GM12878 (cell line): ENCODE results near the gene PLEKHG4B. TPM values are rescaled to one million over a fixed set of nuclear protein-coding genes. Genes with fewer than 3 reads are reported as not detected.

Experiments used
- ATAC-seq: fragments of 200-7000 bp; cut with Tn5 transposase; 3 replicates; pipeline ENCODE4 v1.9.1; 2020; ENCODE audit warnings: mild to moderate bottlenecking, moderate library complexity
- BruUV-seq: library from RNA; stranded (reverse); fragments of 400-500 nt; replicated peaks from 2 replicates; lab custom pipeline; 2021; lab: Mats Ljungman, UMichigan
- CTCF ChIA-PET: fragments of 300-600 bp; sonication (Branson Sonifier 250); formaldehyde crosslinking; extraction: SDS; loops from one replicate; lab custom pipeline; 2021; ENCODE audit warnings: inconsistent platforms; lab: Yijun Ruan, JAX
- POLR2A ChIA-PET: fragments of 350-600 bp; formaldehyde crosslinking; extraction: SDS; loops from one replicate; lab custom pipeline; 2021; ENCODE audit warnings: inconsistent platforms; lab: Charles Lee
- RAD21 ChIA-PET: fragments of 300-600 bp; sonication (Branson Sonifier 250); formaldehyde crosslinking; loops from one replicate; lab custom pipeline; 2023; ENCODE audit warnings: antibody characterized with exemption; ENCODE audit not compliant: unreplicated experiment; lab: Charles Lee
- SMC1A ChIA-PET: fragments of 300-600 bp; sonication (Branson Sonifier 250); formaldehyde crosslinking; loops from one replicate; lab custom pipeline; 2023; ENCODE audit not compliant: unreplicated experiment, uncharacterized antibody; lab: Charles Lee
- DNase-seq: peaks from one replicate; pipeline ENCODE4 v3.0.0-alpha.2; 2011; ENCODE audit warnings: low read depth, low spot score
- FAIRE-seq: peaks from 3 replicates; lab custom pipeline; 2011; peaks lifted over from hg19 to GRCh38; lab: Jason Lieb, UNC
- H2AFZ ChIP-seq: 2 replicates; pipeline ENCODE4 v1.6.0; 2011; ENCODE audit warnings: low read depth, low read length, control low read depth; ENCODE audit not compliant: control insufficient read depth
- H3K27ac ChIP-seq: 2 replicates; pipeline ENCODE4 v1.5.1; 2011; ENCODE audit warnings: control low read depth; ENCODE audit not compliant: control insufficient read depth, insufficient read depth
- H3K27me3 ChIP-seq, 2 experiments: replicated peaks in 1 of 2; 2 replicates each; pipeline versions ENCODE4 v1.6.0 to v1.6.1; 2011; ENCODE audit warnings: low read length in 1 of 2; ENCODE audit not compliant: control insufficient read depth in 2 of 2, insufficient read depth in 2 of 2
- H3K36me3 ChIP-seq, 2 experiments: 2 replicates each; pipeline ENCODE4 v1.5.1; 2011; ENCODE audit warnings: low read length in 1 of 2; ENCODE audit not compliant: control insufficient read depth in 2 of 2, insufficient read depth in 2 of 2
- H3K4me1 ChIP-seq: 2 replicates; pipeline ENCODE4 v1.6.1; 2011; ENCODE audit warnings: mild to moderate bottlenecking, low read length, moderate library complexity, mixed read lengths; ENCODE audit not compliant: control insufficient read depth, insufficient read depth
- H3K4me2 ChIP-seq: 2 replicates; pipeline ENCODE4 v1.6.0; 2011; ENCODE audit warnings: control low read depth; ENCODE audit not compliant: control insufficient read depth, insufficient read depth
- H3K4me3 ChIP-seq: fragments of 200-600 bp; sonication (generic); 2 replicates; pipeline ENCODE4 v1.5.1; 2016
- H3K79me2 ChIP-seq: 2 replicates; pipeline ENCODE4 v1.6.0; 2011; ENCODE audit warnings: low read length; ENCODE audit not compliant: control insufficient read depth, insufficient read depth
- H3K9ac ChIP-seq: 2 replicates; pipeline ENCODE4 v1.8.0; 2011; ENCODE audit warnings: low read length, control low read depth, mixed read lengths; ENCODE audit not compliant: control insufficient read depth, insufficient read depth
- H3K9me3 ChIP-seq: replicated peaks from 3 replicates; pipeline ENCODE4 v1.5.1; 2011; ENCODE audit warnings: mild to moderate bottlenecking, low read length; ENCODE audit not compliant: control insufficient read depth, insufficient read depth
- H4K20me1 ChIP-seq: 2 replicates; pipeline ENCODE4 v1.6.0; 2011; ENCODE audit not compliant: control insufficient read depth, insufficient read depth
- BMI1 ChIP-seq: fragments of 450-650 bp; IDR thresholded peaks from 2 replicates; pipeline ENCODE4 v1.6.1; 2016; ENCODE audit warnings: mild to moderate bottlenecking, moderate library complexity, borderline replicate concordance
- CBX3 ChIP-seq: fragments of 200-600 bp; sonication (generic); IDR thresholded peaks from 2 replicates; pipeline ENCODE4 v1.6.1; 2016; ENCODE audit warnings: low read depth, borderline replicate concordance
- FOXM1 ChIP-seq: IDR thresholded peaks from 2 replicates; pipeline ENCODE4 v1.6.1; 2012; ENCODE audit warnings: low read depth, mild to moderate bottlenecking, inconsistent platforms, low read length, moderate library complexity
- POLR2A ChIP-seq: IDR thresholded peaks from 2 replicates; pipeline ENCODE4 v1.6.1; 2011; ENCODE audit warnings: low read depth, mild to moderate bottlenecking, low read length
- RELA ChIP-seq: fragments of 450-650 bp; IDR thresholded peaks from 2 replicates; pipeline ENCODE4 v1.8.0; 2014; ENCODE audit warnings: borderline replicate concordance; ENCODE audit not compliant: partially characterized antibody
- RUNX3 ChIP-seq: IDR thresholded peaks from 2 replicates; pipeline ENCODE4 v1.6.1; 2012; ENCODE audit warnings: low read length, inconsistent platforms
- SREBF2 ChIP-seq: IDR thresholded peaks from 2 replicates; pipeline ENCODE4 v1.6.1; 2012; ENCODE audit warnings: mild to moderate bottlenecking, low read length
- TCF3 ChIP-seq: IDR thresholded peaks from 2 replicates; pipeline ENCODE4 v1.6.1; 2012; ENCODE audit warnings: low read depth, mild to moderate bottlenecking, low read length, borderline replicate concordance; ENCODE audit not compliant: insufficient read depth
- YBX1 ChIP-seq: fragments of 450-650 bp; IDR thresholded peaks from 2 replicates; pipeline ENCODE4 v1.6.1; 2016; ENCODE audit warnings: antibody characterized with exemption
- in situ Hi-C: fragments of 300-500 bp; cut with MboI; formaldehyde crosslinking; loops from 9 replicates; pipeline ENCODE4 v1.14.3; 2018; ENCODE audit warnings: mixed read lengths
- intact Hi-C: fragments of 100-400 bp; cut with micrococcal nuclease; formaldehyde crosslinking; loops from one replicate; pipeline ENCODE4 v1.14.2; 2022; ENCODE audit not compliant: unreplicated experiment
- polyA plus RNA-seq, 11 experiments: library from polyadenylated mRNA; depleted of rRNA in 4 of 11; unstranded in 6 of 11; stranded (reverse) in 5 of 11; fragments of >200 nt; fragmentation: Nextera tagmentation in 4 of 11; fragmentation: Illumina TruSeq in 1 of 11; extraction: Ambion mirVana in 4 of 11; extraction: Trizol in 1 of 11; gene quantifications; 1 replicate in 1 of 11; 2 replicates in 10 of 11; pipeline versions ENCODE4 v1.2.1 to v1.2.3, GENCODE V29; 2011 to 2016; ENCODE audit warnings: inconsistent platforms in 2 of 11, missing spikeins in 2 of 11, low read depth in 1 of 11
- total RNA-seq, 4 experiments: library from RNA; depleted of rRNA in 3 of 4; stranded (reverse); fragments of >200 nt in 3 of 4; fragmentation: Illumina TruSeq in 1 of 4; extraction: Trizol in 1 of 4; gene quantifications; 2 replicates each; pipeline versions ENCODE4 v1.2.1 to v1.2.3, GENCODE V29; 2013 to 2021
- TF ChIP-seq, protein P1 (sequence below): fragments of 450-650 bp; IDR thresholded peaks from 2 replicates; pipeline ENCODE4 v1.6.1; 2017; ENCODE audit warnings: mild to moderate bottlenecking, low read depth, inconsistent platforms; ENCODE audit not compliant: poor library complexity, severe bottlenecking
- TF ChIP-seq, protein P2 (sequence below): fragments of 450-650 bp; IDR thresholded peaks from 2 replicates; pipeline ENCODE4 v1.6.1; 2017; ENCODE audit warnings: low read depth, mild to moderate bottlenecking, moderate library complexity
- TF ChIP-seq, protein P3 (sequence below): fragments of 450-650 bp; IDR thresholded peaks from 2 replicates; pipeline ENCODE4 v1.6.1; 2017; ENCODE audit warnings: antibody characterized with exemption, mild to moderate bottlenecking, moderate library complexity
- TF ChIP-seq, protein P4 (sequence below): fragments of 450-650 bp; IDR thresholded peaks from 2 replicates; pipeline ENCODE4 v1.6.1; 2014; ENCODE audit warnings: mild to moderate bottlenecking

The PLEKHG4B gene
- total and polyA plus RNA-seq, 10 of the 15 experiments (the other 5 are each of a cell fraction or from before 2014, with no cell fraction given), result under 0.01 to 0.05 (median 0.01) TPM; not detected in 6

DNA sequence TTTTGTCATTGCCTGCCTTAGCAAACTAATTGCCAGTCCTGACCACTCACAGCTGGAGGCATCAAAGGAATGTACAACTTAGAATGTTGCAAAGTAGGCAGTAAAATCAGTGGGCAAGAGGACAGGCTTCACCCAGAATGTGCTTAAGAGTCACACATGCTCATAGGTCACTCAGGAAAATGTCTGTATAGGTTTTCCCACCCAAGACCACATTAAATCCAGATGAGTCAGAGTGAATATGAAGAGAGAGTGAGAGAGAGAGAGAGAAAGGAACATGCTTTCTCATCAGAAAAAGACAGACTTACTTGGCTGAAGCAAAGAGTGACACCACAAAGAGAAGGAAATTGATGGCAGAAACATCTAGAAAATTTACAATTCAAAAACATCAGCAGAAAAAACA lies 37.9 kb downstream of the PLEKHG4B start:
- no peak overlapping the region for H3K4me2 ChIP-seq
- ChIA-PET POLR2A (no interaction called here), CTCF (interaction anchor here (0.6 to 0.7 kb wide), 2 partner anchors 22 to 219 kb away, joined by 3 to 4 read pairs; no protein-coding TSS in a partner anchor)

More for the DNA sequence above, 37.9 kb downstream of the PLEKHG4B start:
- no peaks in the 10 kb centered on the region for H3K4me1 ChIP-seq
- no peak overlapping the region for H3K9ac ChIP-seq
- H2AFZ ChIP-seq, result no peak overlapping the region
- no TSS peak for BruUV-seq
- FAIRE-seq (no peak), DNase-seq (no peak), ATAC-seq (no peak)
- H3K4me3 ChIP-seq, result no peak overlapping the region
- H3K9me3 ChIP-seq, result no peaks in the 10 kb centered on the region; the same call in 2 of the 3 replicates
- no peaks in the 10 kb centered on the region for H3K27me3 ChIP-seq
- ChIA-PET RAD21 (no interaction called here), SMC1A (no interaction called here)
- no peaks in the 10 kb centered on the region for H4K20me1 ChIP-seq
- H3K27ac ChIP-seq, result no peak overlapping the region
- intact Hi-C loops, result no loop called here
- H3K79me2 ChIP-seq, result no peaks in the 10 kb centered on the region
- H3K36me3 ChIP-seq, result no peaks in the 10 kb centered on the region
- in situ Hi-C loops, result no loop called here
- TF ChIP-seq, protein P1, sequence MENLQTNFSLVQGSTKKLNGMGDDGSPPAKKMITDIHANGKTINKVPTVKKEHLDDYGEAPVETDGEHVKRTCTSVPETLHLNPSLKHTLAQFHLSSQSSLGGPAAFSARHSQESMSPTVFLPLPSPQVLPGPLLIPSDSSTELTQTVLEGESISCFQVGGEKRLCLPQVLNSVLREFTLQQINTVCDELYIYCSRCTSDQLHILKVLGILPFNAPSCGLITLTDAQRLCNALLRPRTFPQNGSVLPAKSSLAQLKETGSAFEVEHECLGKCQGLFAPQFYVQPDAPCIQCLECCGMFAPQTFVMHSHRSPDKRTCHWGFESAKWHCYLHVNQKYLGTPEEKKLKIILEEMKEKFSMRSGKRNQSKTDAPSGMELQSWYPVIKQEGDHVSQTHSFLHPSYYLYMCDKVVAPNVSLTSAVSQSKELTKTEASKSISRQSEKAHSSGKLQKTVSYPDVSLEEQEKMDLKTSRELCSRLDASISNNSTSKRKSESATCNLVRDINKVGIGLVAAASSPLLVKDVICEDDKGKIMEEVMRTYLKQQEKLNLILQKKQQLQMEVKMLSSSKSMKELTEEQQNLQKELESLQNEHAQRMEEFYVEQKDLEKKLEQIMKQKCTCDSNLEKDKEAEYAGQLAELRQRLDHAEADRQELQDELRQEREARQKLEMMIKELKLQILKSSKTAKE, result no peak
- TF ChIP-seq SREBF2 (no peak), YBX1 (no peak), CBX3 (no peak), RELA (no peak), RUNX3 (no peak), FOXM1 (no peak), BMI1 (no peak), TCF3 (no peak), POLR2A (no peak)
- TF ChIP-seq, protein P2, sequence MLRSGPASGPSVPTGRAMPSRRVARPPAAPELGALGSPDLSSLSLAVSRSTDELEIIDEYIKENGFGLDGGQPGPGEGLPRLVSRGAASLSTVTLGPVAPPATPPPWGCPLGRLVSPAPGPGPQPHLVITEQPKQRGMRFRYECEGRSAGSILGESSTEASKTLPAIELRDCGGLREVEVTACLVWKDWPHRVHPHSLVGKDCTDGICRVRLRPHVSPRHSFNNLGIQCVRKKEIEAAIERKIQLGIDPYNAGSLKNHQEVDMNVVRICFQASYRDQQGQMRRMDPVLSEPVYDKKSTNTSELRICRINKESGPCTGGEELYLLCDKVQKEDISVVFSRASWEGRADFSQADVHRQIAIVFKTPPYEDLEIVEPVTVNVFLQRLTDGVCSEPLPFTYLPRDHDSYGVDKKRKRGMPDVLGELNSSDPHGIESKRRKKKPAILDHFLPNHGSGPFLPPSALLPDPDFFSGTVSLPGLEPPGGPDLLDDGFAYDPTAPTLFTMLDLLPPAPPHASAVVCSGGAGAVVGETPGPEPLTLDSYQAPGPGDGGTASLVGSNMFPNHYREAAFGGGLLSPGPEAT, result no peak
- TF ChIP-seq, protein P3, sequence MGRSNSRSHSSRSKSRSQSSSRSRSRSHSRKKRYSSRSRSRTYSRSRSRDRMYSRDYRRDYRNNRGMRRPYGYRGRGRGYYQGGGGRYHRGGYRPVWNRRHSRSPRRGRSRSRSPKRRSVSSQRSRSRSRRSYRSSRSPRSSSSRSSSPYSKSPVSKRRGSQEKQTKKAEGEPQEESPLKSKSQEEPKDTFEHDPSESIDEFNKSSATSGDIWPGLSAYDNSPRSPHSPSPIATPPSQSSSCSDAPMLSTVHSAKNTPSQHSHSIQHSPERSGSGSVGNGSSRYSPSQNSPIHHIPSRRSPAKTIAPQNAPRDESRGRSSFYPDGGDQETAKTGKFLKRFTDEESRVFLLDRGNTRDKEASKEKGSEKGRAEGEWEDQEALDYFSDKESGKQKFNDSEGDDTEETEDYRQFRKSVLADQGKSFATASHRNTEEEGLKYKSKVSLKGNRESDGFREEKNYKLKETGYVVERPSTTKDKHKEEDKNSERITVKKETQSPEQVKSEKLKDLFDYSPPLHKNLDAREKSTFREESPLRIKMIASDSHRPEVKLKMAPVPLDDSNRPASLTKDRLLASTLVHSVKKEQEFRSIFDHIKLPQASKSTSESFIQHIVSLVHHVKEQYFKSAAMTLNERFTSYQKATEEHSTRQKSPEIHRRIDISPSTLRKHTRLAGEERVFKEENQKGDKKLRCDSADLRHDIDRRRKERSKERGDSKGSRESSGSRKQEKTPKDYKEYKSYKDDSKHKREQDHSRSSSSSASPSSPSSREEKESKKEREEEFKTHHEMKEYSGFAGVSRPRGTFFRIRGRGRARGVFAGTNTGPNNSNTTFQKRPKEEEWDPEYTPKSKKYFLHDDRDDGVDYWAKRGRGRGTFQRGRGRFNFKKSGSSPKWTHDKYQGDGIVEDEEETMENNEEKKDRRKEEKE, result no peak
- TF ChIP-seq, protein P4, sequence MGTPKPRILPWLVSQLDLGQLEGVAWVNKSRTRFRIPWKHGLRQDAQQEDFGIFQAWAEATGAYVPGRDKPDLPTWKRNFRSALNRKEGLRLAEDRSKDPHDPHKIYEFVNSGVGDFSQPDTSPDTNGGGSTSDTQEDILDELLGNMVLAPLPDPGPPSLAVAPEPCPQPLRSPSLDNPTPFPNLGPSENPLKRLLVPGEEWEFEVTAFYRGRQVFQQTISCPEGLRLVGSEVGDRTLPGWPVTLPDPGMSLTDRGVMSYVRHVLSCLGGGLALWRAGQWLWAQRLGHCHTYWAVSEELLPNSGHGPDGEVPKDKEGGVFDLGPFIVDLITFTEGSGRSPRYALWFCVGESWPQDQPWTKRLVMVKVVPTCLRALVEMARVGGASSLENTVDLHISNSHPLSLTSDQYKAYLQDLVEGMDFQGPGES, result no peak
